Fibroblast of the aortic adventitia (primary cell): ENCODE measurements around the gene SLC6A2. TPM values are rescaled to one million over a fixed set of nuclear protein-coding genes. Genes with fewer than 3 reads are reported as not detected.

ENCODE experiments used
- DNase-seq: peaks from one replicate; pipeline ENCODE4 v3.0.0-alpha.2; 2010; ENCODE audit warnings: low read depth
- H3K4me3 ChIP-seq: 2 replicates; pipeline ENCODE4 v1.5.1; 2011; ENCODE audit warnings: low read depth, mild to moderate bottlenecking, control low read depth, low read length, moderate library complexity
- total RNA-seq: library from RNA; depleted of rRNA; stranded (reverse); fragments of >200 nt; gene quantifications from 2 replicates; pipeline ENCODE4 v1.2.3, GENCODE V29; 2012; ENCODE audit warnings: low replicate concordance
- TF ChIP-seq, protein P1 (sequence below): IDR thresholded peaks from 2 replicates; pipeline ENCODE4 v1.5.1; 2011; ENCODE audit warnings: mild to moderate bottlenecking, low read length, control low read depth, inconsistent platforms; ENCODE audit not compliant: insufficient read depth

The SLC6A2 gene
- total RNA-seq, 1 donor = not detected

DNA sequence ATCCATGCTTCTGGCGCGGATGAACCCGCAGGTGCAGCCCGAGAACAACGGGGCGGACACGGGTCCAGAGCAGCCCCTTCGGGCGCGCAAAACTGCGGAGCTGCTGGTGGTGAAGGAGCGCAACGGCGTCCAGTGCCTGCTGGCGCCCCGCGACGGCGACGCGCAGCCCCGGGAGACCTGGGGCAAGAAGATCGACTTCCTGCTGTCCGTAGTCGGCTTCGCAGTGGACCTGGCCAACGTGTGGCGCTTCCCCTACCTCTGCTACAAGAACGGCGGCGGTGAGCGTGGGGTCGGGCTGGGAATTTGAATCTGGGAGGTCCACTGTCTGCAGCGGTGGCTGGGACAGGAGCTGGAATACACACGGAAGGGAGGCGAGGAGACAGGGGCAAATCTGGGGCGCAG is 904 bp downstream of the SLC6A2 start:
- TF ChIP-seq, protein P1, sequence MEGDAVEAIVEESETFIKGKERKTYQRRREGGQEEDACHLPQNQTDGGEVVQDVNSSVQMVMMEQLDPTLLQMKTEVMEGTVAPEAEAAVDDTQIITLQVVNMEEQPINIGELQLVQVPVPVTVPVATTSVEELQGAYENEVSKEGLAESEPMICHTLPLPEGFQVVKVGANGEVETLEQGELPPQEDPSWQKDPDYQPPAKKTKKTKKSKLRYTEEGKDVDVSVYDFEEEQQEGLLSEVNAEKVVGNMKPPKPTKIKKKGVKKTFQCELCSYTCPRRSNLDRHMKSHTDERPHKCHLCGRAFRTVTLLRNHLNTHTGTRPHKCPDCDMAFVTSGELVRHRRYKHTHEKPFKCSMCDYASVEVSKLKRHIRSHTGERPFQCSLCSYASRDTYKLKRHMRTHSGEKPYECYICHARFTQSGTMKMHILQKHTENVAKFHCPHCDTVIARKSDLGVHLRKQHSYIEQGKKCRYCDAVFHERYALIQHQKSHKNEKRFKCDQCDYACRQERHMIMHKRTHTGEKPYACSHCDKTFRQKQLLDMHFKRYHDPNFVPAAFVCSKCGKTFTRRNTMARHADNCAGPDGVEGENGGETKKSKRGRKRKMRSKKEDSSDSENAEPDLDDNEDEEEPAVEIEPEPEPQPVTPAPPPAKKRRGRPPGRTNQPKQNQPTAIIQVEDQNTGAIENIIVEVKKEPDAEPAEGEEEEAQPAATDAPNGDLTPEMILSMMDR = no peak
- no peak overlapping the region for H3K4me3 ChIP-seq
- DNase-seq = no peak

- no peak overlapping the region for H3K4me3 ChIP-seq
- TF ChIP-seq, protein P1 = no peak
These were observed 1.8 kb downstream of the SLC6A2 start for GRCh38 chr16:55657616-55658015.

GRCh38 chr16:55658898-55659420 is 3.2 kb downstream of the SLC6A2 start:
- DNase-seq = no peak
- no peak overlapping the region for H3K4me3 ChIP-seq
- TF ChIP-seq, protein P1 = no peak

More at GRCh38 chr16:55657616-55658015, 1.8 kb downstream of the SLC6A2 start:
- DNase-seq = no peak

- H3K4me3 ChIP-seq = no peak overlapping the region
- TF ChIP-seq, protein P1 = no peak
These were observed 4.2 kb downstream of the SLC6A2 start for GRCh38 chr16:55660026-55660425.

DNA sequence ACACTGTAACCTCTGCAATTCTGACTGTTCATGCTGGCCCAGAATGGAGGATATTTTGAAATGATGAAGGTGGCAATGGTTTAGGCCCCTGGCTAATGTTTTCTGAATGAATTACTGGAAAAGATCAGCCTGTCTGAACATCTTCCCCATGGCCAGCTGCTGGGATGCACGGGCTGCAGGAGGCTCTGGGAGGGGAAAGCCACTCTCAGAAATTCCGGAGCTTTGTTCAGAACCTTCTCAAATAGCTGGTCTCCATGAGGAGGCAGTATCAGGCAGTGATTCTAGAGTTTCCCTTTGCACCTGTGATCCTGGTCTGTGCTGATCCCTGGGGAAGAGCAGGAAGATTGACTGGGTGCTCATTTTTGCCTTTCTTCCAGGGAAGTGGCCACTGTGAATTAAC is 5.0 kb downstream of the SLC6A2 start:
- H3K4me3 ChIP-seq = no peak overlapping the region
- TF ChIP-seq, protein P1 = no peak
- DNase-seq = no peak

More at GRCh38 chr16:55660026-55660425, 4.2 kb downstream of the SLC6A2 start:
- no peak for DNase-seq

DNA sequence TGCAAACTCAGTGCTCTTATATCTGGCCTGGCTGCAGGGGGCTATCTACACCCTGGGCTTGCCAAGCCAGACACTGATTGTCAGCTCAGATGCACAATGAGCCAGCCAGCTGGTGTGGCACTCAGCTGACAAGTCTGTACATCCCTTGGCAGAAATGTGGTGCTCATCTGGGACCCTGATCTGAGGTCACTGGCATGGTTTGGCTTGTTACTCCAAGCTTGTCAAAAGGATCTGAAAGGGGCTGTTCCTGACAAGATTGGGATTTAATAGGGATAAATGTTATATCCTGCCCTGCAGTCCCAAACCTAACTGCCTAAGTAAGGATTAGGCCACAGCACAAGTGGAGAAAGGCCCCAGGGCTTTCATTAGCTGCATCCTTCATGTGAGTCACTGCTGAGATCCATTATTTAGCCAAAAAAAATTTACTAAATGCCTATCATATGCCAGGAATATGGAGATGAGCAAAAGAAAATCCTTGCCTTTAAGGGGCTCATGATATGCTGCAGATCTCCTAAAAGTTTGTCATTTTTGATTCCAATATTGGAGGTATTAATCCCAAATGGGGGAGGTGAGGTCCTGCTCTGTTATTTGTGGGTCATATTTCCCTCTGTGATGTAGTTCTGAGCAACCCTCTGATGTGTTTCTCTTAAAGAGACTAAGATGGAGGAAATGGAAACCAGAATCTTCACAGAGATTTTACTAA is 6.3 kb downstream of the SLC6A2 start:
- TF ChIP-seq, protein P1 = no peak
- no peak for DNase-seq
- no peak overlapping the region for H3K4me3 ChIP-seq
